ENCODE data around the gene ARSI. TPM values are rescaled to one million over a fixed set of nuclear protein-coding genes. Genes with fewer than 3 reads are reported as not detected.

Gene ARSI
- total and polyA plus RNA-seq, 2 donors (not counting 1 experiment from before 2014, with no cell fraction given) = 5.9 to 12.5 TPM

DNA sequence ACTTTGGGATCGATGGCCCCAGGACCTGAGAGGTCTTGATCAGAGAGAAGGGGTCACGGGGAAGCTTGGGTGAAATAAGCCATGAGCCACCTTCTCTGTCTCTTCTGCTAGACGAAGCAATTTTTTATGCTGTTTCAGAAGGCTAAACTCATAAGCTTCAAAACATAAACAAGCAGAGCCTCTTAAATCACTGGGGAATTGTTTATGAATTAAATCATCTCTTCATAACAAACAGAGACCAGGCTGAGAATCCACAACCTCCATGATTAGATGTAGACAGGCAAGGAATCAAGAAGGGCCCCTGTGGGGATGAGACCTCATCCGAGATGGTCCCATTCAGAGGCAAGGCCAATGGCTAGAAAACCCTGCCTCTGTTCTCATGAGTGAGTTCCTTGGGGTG is 33.1 kb upstream of the ARSI start:
- H3K4me2 ChIP-seq (ENCODE audit: extremely low read depth, insufficient read depth, low read length) = no peak overlapping the region

DNA sequence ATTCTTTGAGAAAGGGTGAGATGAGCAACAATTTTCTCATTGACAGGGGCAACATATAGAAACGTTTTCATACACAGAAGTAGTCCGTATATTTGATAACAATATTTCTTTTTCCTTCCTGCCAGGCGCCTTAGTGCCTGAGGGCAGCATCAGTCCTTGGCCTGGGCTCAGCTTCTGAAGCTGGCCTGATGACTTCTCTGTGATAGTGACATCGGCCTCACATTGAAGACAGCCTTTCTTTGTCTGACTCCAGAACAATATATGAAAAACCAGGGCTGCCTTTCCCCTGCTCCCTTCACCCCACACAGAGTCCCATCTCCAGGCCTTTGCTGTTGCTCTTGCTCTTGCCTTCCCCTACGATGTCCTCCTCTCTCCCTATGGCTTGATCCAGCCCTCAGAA is 30.7 kb upstream of the ARSI start:
- H3K27me3 ChIP-seq (ENCODE audit: control insufficient read depth, insufficient read depth, low read length) = no peaks in the 10 kb centered on the region
- no peaks in the 10 kb centered on the region for H4K20me1 ChIP-seq (ENCODE audit: control insufficient read depth, extremely low read depth, insufficient read depth, low read length)
- H3K4me2 ChIP-seq (ENCODE audit: extremely low read depth, insufficient read depth, low read length) = no peak overlapping the region
- TF ChIP-seq, protein P1, sequence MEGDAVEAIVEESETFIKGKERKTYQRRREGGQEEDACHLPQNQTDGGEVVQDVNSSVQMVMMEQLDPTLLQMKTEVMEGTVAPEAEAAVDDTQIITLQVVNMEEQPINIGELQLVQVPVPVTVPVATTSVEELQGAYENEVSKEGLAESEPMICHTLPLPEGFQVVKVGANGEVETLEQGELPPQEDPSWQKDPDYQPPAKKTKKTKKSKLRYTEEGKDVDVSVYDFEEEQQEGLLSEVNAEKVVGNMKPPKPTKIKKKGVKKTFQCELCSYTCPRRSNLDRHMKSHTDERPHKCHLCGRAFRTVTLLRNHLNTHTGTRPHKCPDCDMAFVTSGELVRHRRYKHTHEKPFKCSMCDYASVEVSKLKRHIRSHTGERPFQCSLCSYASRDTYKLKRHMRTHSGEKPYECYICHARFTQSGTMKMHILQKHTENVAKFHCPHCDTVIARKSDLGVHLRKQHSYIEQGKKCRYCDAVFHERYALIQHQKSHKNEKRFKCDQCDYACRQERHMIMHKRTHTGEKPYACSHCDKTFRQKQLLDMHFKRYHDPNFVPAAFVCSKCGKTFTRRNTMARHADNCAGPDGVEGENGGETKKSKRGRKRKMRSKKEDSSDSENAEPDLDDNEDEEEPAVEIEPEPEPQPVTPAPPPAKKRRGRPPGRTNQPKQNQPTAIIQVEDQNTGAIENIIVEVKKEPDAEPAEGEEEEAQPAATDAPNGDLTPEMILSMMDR (conservative IDR thresholded peaks at IDR 0.05 in 1 of 2, IDR thresholded peaks at IDR 0.05 in 1 of 2; ENCODE audit: low read depth in 1 of 2, low read length in 2 of 2) = no peak
- no peak for TF ChIP-seq EZH2 (IDR thresholded peaks at IDR 0.05; ENCODE audit: low read length, missing control alignments)
- no peak overlapping the region for H2AFZ ChIP-seq (ENCODE audit: low read length)
- H3K9me3 ChIP-seq (ENCODE audit: control insufficient read depth, insufficient read depth, low read depth, low read length) = no peaks in the 10 kb centered on the region
- H3K27ac ChIP-seq (ENCODE audit: insufficient read depth, low read length) = no peak overlapping the region
- H3K9ac ChIP-seq (ENCODE audit: insufficient read depth, low read length) = no peak overlapping the region
- H3K4me3 ChIP-seq (replicated peaks in 1 of 4; ENCODE audit: control extremely low read depth in 1 of 4, insufficient read depth in 1 of 4, low read depth in 3 of 4, low read length in 4 of 4) = no peak overlapping the region
- no peaks in the 10 kb centered on the region for H3K79me2 ChIP-seq (ENCODE audit: control insufficient read depth, insufficient read depth, low read length)
- H3K36me3 ChIP-seq (ENCODE audit: control insufficient read depth, insufficient read depth, low read length) = no peaks in the 10 kb centered on the region
- DNase-seq (ENCODE audit: low read depth in 2 of 2) = no peak
- no peaks in the 10 kb centered on the region for H3K4me1 ChIP-seq (ENCODE audit: control insufficient read depth, extremely low read depth, insufficient read depth, low read length)

More for the DNA sequence above, 33.1 kb upstream of the ARSI start:
- no peaks in the 10 kb centered on the region for H3K9me3 ChIP-seq (ENCODE audit: control insufficient read depth, insufficient read depth, low read depth, low read length)
- no peaks in the 10 kb centered on the region for H3K27me3 ChIP-seq (ENCODE audit: control insufficient read depth, insufficient read depth, low read length)
- H3K36me3 ChIP-seq (ENCODE audit: control insufficient read depth, insufficient read depth, low read length) = no peaks in the 10 kb centered on the region
- no peaks in the 10 kb centered on the region for H4K20me1 ChIP-seq (ENCODE audit: control insufficient read depth, extremely low read depth, insufficient read depth, low read length)
- no peaks in the 10 kb centered on the region for H3K79me2 ChIP-seq (ENCODE audit: control insufficient read depth, insufficient read depth, low read length)
- H2AFZ ChIP-seq (ENCODE audit: low read length) = no peak overlapping the region
- H3K4me3 ChIP-seq (replicated peaks in 1 of 4; ENCODE audit: control extremely low read depth in 1 of 4, insufficient read depth in 1 of 4, low read depth in 3 of 4, low read length in 4 of 4) = no peak overlapping the region
- TF ChIP-seq EZH2 (IDR thresholded peaks at IDR 0.05; ENCODE audit: low read length, missing control alignments) = no peak
- TF ChIP-seq, protein P1 (conservative IDR thresholded peaks at IDR 0.05 in 1 of 2, IDR thresholded peaks at IDR 0.05 in 1 of 2; ENCODE audit: low read depth in 1 of 2, low read length in 2 of 2) = no peak
- no peak overlapping the region for H3K9ac ChIP-seq (ENCODE audit: insufficient read depth, low read length)
- peak in 1 of 2 donors; percentile 45 for DNase-seq (ENCODE audit: low read depth in 2 of 2)
- H3K4me1 ChIP-seq (ENCODE audit: control insufficient read depth, extremely low read depth, insufficient read depth, low read length) = no peaks in the 10 kb centered on the region
- H3K27ac ChIP-seq (ENCODE audit: insufficient read depth, low read length) = no peak overlapping the region

DNA sequence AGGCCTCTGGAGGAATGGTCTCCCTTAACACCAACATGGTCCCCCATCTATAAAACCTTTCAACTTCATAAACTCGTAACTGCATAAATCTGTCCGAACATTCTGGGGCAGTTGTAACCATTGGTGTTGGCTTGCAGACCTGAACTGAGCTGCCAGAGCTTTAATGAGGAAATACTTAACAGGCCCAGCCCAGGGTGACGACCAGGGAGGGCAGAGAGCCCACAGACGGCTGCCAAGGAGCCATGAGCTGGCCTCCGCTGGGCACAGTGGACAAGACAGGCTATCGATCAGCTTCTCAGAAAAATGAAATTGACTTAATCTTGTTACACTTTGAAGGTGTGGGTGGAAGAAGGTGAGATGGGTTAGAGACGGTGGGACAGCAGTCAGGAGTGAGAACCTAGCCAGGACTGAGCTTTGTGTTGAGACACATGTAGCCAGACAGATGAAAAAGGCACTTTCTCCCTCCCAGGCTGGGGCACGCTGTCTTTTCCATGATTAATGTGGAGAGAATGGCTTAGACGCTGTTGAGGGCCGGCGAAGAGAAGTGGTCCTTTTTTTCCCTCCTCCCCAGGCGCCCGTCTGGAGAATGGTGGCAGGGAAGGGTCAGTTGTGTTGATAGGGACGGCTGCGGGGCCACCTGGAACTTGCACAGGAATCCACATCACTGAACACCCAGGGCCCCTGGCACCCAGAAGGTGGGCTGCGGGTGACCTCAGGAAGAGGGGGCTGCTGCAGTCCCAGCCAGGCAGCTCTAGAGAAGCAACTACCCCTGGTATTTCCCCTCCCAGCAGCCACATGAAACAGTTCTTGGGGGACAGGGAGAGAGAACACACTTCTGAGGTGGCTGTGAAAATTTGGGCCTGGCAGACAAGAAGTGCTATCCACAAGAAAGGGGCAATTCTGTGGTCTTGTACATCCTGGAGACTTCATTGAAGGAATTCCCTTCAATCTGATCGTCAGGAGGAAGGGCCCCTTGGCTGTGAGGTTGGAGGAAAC is 27.5 kb upstream of the ARSI start:
- no peak overlapping the region for H3K4me3 ChIP-seq (replicated peaks in 1 of 4; ENCODE audit: control extremely low read depth in 1 of 4, insufficient read depth in 1 of 4, low read depth in 3 of 4, low read length in 4 of 4)
- no peaks in the 10 kb centered on the region for H3K4me1 ChIP-seq (ENCODE audit: control insufficient read depth, extremely low read depth, insufficient read depth, low read length)
- no peak for TF ChIP-seq EZH2 (IDR thresholded peaks at IDR 0.05; ENCODE audit: low read length, missing control alignments)
- TF ChIP-seq, protein P1 (conservative IDR thresholded peaks at IDR 0.05 in 1 of 2, IDR thresholded peaks at IDR 0.05 in 1 of 2; ENCODE audit: low read depth in 1 of 2, low read length in 2 of 2) = no peak
- no peak overlapping the region for H3K9ac ChIP-seq (ENCODE audit: insufficient read depth, low read length)
- H3K9me3 ChIP-seq (ENCODE audit: control insufficient read depth, insufficient read depth, low read depth, low read length) = no peaks in the 10 kb centered on the region
- no peaks in the 10 kb centered on the region for H3K36me3 ChIP-seq (ENCODE audit: control insufficient read depth, insufficient read depth, low read length)
- H3K27me3 ChIP-seq (ENCODE audit: control insufficient read depth, insufficient read depth, low read length) = no peaks in the 10 kb centered on the region
- H4K20me1 ChIP-seq (ENCODE audit: control insufficient read depth, extremely low read depth, insufficient read depth, low read length) = no peaks in the 10 kb centered on the region
- H3K4me2 ChIP-seq (ENCODE audit: extremely low read depth, insufficient read depth, low read length) = no peak overlapping the region
- H2AFZ ChIP-seq (ENCODE audit: low read length) = no peak overlapping the region
- no peak overlapping the region for H3K27ac ChIP-seq (ENCODE audit: insufficient read depth, low read length)
- no peak for DNase-seq (ENCODE audit: low read depth in 2 of 2)
- no peaks in the 10 kb centered on the region for H3K79me2 ChIP-seq (ENCODE audit: control insufficient read depth, insufficient read depth, low read length)
